Measurements from ENCODE around the gene UNCX.

Gene UNCX

GRCh38 chr7:1233333-1234048, 819 bp downstream of the UNCX start:
- no peak for DNase-seq

- no peak for DNase-seq
Observed at GRCh38 chr7:1234049-1234880, 1.6 kb downstream of the UNCX start.

DNA sequence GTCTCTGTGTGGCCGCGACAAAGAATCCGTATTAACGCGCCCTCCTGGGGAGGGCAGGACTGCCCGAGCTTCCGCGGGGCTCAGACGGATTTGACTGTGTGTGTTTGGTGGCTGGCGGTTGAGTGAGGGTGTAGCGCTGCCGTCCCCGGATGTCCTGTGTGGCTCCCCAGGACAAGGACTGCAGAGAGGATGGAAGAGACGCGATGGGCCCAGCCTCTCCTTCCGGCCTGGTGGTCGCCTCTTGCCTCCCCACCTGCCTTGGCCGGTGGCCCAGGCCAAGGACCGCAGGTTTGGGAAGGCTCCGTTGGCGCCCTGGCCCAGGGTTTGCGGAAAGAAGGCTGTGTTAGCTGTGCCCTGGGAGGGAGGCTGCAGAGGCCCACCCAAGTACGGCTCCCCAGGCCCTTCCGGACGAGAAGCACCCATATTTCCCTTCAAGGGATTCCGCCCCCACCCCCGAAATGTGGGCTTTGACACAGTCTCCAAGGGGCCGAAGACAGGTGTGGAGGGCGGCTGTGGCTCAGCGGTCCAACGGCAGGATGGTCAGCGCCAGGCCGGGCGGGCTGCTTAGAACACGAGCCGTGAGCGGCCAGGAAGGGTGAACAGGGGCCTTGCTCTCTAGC, 2.3 kb downstream of the UNCX start:
- DNase-seq, result no peak

GRCh38 chr7:1235501-1236131, 2.9 kb downstream of the UNCX start:
- no peak for DNase-seq

DNA sequence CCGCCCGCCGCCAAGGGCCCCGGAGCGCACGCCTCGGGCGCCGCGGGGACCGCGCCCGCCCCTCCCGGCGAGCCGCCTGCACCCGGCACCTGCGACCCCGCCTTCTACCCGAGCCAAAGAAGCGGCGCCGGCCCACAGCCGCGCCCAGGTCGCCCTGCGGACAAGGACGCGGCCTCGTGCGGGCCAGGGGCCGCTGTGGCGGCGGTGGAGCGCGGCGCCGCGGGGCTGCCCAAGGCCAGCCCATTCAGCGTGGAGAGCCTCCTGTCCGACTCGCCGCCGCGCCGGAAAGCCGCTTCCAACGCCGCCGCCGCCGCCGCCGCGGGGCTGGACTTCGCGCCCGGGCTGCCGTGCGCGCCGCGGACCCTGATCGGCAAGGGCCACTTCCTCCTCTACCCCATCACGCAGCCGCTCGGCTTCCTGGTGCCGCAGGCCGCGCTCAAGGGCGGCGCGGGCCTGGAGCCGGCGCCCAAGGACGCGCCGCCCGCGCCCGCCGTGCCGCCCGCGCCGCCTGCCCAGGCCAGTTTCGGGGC, 3.5 kb downstream of the UNCX start:
- no peak for DNase-seq

DNA sequence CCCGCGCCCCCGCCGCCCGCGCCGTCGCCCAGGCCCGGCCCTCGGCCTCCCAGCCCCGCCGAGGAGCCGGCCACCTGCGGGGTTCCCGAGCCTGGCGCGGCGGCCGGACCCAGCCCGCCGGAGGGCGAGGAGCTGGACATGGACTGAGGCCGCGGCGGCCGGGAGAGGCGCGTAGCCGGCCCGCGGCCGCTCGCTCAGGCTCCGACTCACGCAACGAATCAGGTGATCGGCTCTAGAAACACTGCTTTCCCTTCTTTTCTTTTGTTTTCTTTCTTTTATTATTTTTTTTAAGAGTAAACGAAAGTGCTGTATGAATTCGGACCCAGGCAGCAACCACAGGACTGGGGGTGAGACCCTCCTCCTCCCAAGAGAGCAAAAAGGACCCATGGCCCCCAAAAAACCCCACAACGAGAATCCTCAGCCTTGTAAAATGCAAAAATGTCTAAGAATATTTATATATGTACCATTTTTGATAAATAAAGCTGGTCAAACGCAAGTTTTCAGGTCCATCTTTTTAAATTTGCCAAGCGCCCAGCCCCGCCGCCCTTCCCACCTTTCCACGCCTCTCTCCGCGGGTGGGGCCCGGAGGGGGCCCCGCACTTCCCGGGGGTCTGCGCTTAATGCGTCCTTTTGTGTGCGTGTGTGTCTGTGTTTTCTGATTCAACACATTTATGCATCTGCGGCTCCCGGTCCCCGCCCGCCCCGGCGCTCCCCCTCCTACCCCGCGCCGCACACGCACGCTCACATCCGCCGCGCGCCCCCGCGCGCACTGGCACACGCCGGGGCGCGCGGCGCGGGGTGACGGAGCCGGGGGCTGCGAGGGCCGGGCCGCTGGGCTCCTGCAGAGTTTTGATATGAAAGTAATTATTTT, 4.4 kb downstream of the UNCX start:
- no peak for DNase-seq

DNA sequence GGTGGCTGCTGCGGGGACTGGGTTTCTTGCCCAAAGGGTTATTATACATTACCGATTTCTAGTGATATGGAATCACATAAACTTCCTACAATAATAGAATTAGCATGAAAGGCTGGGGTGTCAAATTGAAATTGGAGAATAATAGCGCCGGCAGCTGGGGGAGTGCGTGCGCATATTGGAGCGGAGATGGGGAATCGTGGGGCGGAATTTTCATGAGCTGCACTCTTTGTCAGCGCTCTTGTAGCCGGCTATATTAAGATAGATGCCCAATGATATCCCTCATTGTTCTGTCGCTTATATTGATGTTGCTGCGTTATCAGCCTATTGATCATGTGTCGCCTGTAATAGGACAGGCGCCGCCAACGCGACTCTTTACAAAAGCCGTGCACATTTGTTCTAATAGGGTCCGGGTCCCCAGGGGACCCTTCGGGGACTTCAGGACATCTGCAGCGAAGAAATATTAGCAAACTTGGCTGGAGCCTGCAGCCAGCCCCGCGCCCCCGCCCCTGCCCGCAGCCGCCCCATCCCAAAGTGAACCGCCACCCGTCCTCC, 5.1 kb downstream of the UNCX start:
- DNase-seq, result no peak

GRCh38 chr7:1238450-1238882, 5.8 kb downstream of the UNCX start:
- no peak for DNase-seq

- no peak for DNase-seq
Observed at GRCh38 chr7:1238931-1239802, 6.5 kb downstream of the UNCX start.

- DNase-seq, result no peak
Observed at GRCh38 chr7:1239803-1240516, 7.3 kb downstream of the UNCX start.

DNA sequence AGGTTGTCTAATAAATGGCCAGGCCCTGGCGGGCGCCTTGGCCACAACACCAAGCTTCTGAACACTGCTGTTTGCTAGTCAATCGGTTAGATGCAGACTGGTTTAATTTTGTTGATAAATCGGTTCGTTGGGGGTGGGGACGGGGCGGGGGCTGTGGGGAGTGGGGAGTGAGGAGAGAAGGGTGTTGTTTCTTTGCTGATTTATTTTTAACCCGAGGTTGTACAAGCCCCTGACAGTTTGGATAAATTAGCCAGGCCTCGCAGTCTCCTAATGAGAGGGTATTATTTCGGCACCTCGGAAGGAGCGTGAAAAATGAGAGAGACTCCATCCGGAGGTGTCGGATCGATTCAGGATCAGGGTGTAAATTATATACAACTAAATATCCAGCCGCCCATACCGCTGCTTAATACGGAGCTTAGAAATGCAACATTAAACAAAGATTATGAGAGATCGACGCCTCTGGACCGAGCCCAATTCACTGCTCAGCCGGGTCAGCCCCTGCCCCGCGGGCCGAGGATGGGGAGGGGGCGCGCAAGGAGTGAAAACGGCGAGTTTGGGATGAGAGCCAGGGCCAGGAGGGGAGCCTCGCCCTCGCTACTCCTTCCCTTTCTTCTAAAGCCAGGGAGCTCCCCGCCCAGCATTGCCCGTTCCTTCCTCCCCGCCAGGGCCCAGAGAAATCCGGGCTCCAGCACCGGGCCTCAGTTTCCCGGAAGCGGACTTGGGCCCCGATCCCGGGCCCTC, 8.0 kb downstream of the UNCX start:
- no peak for DNase-seq

DNA sequence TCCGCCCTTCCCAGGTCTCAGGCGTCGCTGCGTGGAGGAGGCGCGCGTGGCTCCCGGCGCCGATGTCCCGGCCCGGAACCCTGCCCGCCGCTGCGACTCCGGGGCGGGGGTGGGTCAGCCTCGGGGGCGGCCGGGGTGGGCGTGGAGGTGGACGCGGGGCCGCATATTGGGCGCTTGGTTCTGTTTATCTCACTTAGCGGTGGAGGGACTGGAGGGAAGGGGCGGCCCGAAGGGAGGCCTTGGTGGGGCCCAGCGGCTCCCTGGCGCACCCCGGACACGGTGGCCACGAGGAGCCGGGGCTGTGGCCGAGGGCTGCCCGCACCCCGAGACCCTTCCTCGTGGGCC, 8.6 kb downstream of the UNCX start:
- no peak for DNase-seq

DNA sequence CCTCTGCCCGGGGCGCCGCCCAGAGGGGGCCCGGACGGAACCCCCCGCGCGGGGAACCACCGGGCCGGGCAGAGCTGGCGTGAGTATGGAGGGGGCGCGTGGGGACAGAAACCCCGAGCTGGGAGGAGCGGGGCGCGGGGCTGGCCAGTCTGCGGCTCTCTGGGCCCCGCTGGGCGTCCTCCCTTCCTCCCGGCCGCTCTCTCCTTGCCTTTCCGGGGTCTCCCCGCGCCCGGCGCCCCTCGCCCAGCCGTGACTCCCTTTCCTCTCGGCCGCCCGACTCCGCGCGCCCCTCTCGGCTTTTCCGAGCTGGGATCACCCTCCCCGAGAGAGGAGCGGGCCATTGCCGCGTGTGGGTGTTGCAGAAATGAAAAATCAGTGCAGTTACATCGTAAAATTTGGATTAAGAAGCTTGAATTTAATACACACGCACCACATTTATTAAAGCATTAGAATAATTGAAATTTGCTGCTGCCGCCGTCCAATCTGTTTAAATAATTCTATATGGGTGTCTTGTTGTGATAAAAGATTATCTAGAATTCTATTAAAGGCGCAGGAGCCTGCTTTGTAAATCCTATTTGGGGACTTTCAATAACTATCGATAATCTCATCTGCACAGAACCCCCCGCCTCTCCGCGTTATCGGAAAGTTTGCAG, 9.1 kb downstream of the UNCX start:
- DNase-seq, result no peak

GRCh38 chr7:1242256-1242605, 9.6 kb downstream of the UNCX start:
- DNase-seq, result no peak

- DNase-seq, result no peak
Observed at GRCh38 chr7:1242606-1243289, 10.1 kb downstream of the UNCX start.

DNA sequence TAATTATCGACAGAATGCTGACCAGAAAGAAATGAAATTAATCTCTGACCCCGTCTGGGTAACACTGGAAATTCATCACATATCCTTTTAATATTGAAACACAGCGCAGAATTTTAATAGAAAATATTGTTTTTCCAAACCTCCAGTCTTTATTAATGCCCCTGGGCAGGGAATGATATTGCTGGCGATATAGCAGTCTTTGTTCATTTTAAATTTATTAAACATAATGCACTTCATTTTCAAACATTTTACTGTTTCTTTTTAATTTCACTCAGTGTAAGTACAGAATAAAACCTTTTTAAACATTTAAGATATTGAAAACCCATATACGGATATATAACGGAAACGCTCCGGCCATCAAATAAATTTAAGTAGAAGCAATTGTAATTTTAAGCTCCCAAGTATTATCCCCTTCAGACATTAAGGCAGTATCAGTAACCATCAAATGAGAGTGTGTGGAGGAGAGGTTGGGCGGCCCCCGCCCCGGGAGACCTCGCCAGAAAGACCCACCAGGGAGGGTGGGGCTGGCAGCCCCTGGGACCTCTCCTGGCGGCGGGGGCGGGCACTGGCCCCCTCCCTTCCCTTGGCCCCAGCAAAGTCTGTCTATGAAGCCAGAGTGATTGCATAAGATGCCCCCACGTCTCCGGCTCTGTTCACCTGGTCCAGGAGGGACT, 10.8 kb downstream of the UNCX start:
- no peak for DNase-seq

DNA sequence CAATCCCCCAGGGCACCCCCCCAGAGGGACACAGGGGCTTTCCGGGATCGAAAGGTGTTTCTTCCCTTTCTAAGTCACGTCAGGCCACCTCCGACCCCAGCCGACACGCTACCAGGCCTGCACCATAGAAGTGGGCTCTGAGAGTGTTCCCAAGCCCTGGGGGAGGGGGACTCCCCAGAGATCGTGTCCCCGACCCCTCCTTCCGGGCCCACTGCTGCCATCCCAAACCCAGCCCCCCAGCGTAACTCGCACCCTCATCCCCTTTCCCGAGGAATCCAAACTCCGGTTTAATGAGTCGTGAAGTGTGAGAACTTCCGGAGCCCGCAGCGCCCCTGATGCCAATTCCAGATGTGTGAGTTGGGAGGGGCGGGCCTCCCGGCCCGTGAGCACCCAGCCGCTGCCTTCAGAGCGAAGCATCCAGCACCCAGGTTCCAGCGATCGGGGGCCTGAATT, 11.3 kb downstream of the UNCX start:
- DNase-seq, result no peak
